ENCODE measurements around the gene PCK1.

Gene PCK1

DNA sequence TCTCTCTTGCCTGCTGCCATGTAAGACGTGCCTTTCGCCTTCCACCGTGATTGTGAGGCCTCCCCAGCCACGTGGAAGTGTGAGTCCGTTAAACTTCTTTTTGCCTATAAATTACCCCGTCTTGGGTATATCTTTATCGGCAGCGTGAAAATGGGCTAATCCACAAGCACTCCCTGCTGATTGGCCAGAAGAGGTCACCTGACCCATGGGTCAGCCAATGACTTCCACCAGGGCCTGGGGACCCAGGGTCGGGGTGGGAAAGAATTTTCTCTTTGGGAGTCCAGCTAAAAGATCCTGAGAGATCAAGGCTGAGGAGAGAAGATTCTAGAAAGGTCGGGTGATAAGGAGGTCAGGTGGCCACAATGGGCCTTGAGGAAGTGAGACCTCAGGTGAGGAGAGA, 42.2 kb downstream of the PCK1 start:
- DNase-seq (ENCODE audit: low read depth in 3 of 3) = no peak

DNA sequence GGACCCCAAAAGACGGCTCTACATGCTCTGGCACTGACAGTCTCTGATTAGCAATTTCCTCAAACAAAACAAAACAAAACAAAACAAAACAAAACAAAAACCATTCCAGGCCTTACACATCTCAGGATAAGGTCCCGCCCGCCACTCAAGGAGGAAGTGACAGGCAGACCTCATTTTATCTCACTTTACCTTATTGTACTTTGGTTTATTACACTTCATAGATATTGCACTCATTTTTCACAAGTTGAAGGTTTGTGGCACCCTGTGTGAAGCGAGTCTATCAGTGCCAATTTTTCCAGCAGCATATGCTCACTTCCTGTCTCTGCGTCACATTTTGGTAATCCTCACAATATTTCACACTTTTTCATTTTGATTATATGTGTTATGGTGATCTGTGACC, 44.1 kb downstream of the PCK1 start:
- no peak for DNase-seq (ENCODE audit: low read depth in 3 of 3)

DNA sequence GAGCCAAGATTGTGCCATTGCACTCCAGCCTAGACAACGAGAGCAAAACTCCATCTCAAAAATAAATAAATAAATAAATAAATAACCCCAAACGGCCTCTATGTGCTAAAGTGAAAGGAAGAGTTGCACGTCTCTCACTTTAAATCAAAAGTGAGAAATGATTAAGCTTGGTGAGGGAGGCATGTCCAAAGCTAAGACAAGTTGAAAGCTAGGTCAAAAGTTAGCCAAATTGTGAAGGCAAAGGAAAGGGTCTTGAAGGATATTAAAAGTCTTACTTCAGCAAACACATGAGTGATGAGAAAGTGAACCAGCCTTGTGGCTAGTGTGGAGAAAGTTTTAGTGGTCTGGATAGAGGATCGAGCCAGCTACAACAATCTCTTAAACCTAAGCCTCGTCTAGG, 45.0 kb downstream of the PCK1 start:
- no peak for DNase-seq (ENCODE audit: low read depth in 3 of 3)

DNA sequence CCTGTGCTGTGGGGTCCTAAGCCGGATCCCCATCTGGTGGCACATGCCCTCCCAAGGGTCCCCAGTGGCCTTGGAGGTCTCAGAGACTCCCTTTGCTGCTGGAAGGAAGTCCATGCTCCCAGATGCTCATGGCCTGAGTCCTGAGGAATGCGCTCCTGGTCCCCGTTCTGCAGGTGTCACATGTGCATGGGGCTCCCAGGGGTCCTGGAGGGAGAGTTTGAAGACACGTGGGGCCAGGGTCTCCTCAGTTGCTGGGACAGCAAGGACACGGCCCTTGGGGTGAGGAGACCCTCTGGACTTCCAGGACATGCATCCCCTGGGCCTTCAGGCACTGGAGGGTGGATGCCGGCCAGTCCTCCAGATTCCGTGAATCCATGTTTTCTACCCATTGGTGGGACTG, 47.6 kb downstream of the PCK1 start:
- DNase-seq (ENCODE audit: low read depth in 3 of 3) = no peak

DNA sequence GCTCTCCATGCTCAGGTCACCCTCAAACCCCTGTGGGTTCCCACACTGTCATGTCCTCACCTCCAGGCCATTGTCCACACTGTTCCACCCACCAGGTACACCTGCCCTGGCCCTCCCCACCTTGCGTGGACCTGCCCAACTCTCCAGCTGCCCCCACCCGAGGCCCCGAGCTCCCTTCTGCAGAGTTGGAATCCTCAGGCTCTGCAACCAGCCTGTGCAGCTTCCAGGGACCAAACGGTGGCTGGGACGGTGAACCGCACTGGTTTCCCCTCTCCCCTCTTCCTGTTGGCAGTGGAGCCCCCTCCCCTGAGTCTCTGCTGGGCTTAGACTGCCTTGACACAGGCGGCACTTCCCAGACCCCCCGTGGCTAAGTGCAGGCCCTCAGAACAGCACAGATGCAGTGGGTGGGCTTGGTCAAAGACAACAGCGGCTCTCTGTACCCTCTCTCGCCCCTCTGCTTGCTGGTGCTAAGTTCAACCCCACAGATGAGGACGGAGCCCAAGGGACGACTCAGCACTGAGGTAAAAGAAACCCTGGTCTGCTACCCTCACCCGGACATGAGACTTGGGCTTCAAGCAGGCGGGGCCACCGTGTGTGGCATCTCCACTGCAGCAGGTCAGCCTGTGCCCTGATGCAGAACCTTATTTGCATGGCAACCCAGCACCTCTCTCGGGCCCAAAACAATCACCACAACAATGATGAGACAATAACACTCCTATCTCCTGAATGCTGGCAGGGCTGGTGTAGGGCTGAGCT, 48.4 kb downstream of the PCK1 start:
- no peak for DNase-seq (ENCODE audit: low read depth in 3 of 3)

DNA sequence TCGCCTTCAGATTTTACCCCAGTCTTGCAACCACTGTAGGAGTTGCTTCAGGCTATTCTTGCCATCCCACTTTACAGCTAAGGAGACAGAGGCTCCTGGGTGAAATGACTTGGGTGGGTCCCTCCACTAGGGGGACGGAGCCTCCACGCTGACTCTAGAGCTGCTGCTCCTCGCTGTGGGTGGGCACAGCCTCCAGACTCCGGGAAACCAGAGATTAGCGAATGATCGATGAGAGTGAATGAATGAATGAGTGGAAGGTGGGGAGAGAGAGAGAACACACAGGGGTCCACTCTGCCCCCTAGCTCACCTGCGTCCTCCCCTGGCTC, 48.9 kb downstream of the PCK1 start:
- DNase-seq (ENCODE audit: low read depth in 3 of 3) = no peak

DNA sequence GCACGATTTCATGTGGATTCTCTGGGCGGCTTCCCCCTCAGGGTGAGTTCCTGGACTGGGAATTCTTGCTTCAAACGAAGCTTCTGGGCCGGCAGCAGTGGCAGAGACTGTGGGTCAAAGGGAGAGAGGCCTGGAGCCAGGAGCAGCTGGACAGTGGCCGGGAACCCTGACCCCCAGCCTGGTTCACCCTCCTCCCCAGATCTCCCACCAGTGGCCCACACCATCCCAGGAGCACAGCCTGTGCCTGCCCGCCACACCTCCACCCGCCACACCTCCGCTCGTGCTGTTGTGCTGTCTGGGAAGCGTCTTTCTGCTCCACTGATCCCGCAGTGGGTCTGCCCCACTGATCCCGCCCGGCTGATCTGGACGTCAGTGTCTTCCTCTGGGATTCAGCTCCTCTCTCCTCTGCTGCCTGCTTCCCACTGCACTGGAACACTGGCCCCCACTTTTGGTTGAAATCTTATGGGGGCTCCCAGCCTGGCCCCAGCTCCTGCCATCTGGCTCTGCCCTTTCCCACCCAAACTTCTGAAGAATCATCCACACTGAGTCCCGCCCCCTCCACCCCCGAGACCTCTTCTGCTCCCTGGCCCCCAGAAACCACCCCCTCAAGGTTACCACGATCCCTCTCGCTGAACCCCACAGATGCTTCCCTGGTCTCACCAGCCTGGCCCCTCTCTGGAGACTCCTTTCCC, 49.5 kb downstream of the PCK1 start:
- no peak for DNase-seq (ENCODE audit: low read depth in 3 of 3)

DNA sequence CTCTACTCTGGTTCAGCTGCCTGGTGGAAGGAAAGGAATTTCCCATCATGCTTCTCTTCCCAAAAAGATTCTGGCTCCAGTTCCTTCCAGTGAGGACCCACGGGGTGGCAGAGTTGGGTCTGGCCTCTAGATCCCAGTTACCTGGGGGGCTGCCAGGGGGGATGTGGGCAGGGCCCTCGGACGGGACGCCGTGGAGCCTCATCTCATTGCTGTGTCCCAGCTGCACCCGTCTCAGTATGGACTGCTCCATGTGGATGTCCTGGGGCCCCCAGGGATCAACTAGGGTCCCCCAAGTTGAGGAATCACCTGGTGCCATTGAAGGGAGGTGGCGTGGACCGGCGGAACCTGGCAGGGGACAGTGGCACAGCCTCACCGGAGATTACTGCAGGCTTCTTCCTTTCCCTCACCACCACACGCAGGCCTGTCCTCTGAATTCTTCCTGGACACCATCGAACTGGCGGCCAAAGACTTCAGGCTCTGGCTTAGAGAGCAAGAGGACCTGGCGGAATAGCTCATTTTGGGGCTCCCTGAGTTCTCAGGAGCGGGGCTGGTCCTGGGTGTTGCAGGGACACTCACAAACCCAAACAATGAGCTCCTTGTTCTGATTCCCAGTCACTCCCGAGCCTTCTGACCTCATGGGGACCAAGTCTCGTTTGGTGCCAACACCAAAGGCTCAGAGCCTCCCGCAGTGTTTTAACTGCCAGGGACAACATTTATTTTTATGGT, 50.8 kb downstream of the PCK1 start:
- no peak for DNase-seq (ENCODE audit: low read depth in 3 of 3)

DNA sequence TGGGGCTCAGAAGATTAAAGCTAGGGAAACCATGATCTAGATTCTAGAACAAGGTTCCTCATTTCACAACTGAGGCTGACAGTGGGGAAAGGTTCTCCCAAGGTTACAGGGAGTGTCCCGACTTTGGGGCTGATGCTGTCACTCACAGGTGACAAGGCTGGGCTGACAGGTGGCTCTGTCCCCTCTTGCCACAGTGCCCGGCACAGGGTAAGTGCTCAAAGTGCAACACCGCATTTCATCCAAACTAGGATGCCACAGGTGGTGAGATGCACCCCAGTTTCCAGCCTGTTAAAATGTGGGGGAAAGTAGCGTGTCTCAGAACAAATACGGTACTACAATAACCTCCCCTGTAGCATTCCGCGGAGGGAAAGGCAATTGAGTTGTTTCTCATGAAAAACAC, 51.5 kb downstream of the PCK1 start:
- no peak for DNase-seq (ENCODE audit: low read depth in 3 of 3)

DNA sequence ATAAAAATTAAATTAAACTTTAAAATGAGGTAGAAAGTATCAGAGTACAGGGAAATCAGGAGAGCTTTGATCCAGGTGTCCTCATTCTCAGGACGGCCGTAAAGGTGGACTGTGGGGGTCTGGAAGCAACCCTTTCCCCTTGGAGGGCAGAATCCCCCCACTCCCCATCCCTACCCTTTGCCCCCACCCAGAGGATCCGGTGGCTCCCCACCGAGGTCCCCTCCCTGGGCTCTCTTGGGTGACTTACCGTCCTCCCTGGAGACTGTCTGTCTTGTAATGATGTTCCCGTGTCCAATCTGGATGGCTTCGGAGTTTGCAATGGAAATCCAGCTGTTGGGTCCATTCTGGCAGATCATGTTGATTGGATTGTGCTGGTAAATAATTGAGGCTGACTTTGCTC, 52.0 kb downstream of the PCK1 start:
- DNase-seq (ENCODE audit: low read depth in 3 of 3) = no peak

DNA sequence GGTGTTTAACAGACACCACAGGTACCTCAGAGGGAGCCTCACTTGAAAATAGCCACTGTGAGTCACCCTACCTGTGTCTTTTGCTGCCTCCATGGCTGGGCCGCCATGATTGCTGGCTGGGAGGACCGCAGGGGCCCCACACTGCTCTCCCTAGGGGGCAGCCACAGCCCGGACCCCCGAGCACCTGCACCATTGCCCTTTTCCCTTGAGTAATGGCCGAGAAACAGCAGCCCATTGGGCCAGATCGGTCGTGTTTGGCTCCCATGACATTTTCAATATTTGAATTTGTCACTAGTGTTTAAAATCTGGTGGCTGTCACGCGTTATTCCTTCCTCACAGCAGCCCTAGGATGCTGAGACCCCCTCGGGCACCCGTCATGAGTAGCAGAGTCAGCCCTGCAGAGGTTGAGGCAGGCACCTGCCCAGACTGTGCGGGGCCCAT, 52.6 kb downstream of the PCK1 start:
- no peak for DNase-seq (ENCODE audit: low read depth in 3 of 3)

DNA sequence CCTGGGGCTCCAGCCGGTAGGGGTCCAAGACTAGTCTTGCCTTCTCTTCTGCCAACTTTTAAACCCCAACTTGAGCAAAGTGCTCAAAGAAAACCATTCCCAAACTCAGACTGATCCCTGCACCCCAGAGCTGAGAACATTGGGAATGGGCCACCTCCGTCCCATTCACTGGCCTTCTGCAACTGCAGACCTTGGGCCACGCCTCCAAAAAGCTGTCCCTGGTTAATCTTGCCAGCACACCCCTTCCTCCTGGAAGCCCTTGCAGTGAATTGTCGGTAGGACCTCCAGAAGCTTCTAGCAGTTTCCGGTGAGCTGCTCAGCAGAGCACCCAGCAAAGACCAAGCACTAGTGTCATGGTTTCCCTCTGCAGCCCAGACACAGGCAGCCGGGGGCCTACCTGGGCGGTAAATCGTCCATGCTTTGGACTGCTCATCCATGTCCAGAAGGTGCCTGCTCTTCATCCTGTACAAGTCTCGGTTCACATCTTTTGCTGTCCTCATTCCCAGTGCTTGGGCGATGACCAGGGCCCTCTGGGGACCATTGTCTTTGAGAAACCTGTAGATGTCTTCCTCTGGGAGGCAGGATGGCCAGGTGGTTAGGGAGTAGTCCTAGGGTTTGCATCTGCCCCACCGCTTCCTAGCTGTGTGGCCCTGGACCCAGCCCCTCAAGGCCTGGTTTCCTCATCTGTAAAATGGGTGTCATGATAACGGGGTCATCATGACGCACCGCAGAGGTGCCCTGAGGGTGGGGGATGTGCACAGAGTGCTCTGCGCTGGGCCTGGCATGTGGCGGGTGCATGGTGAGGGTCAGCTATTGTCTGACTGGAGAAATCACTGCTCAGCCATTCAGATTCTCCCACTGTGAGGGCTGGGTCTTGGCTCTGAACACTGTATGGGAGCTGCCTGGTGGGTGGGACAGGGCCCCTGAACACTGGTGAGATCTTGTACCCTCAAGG, 53.9 kb downstream of the PCK1 start:
- DNase-seq (ENCODE audit: low read depth in 3 of 3) = no peak

DNA sequence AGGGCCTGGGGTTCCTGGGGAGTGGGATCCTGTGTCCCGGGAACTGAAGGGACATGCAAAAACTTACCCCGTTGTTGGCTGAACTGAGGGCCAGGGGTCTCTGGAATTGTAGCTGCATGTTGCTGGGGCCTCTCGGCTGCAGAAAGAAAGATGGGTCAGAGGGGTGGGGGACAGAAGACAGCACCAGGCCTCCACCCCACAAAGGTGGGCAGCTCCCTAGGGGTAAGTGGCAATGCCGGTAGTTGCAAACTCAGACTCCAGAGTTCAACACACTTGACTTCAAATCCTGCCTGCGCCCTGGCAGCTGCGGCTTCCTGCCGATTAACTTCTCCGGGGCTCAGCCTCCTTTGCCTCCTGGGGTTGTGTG, 54.5 kb downstream of the PCK1 start:
- no peak for DNase-seq (ENCODE audit: low read depth in 3 of 3)

DNA sequence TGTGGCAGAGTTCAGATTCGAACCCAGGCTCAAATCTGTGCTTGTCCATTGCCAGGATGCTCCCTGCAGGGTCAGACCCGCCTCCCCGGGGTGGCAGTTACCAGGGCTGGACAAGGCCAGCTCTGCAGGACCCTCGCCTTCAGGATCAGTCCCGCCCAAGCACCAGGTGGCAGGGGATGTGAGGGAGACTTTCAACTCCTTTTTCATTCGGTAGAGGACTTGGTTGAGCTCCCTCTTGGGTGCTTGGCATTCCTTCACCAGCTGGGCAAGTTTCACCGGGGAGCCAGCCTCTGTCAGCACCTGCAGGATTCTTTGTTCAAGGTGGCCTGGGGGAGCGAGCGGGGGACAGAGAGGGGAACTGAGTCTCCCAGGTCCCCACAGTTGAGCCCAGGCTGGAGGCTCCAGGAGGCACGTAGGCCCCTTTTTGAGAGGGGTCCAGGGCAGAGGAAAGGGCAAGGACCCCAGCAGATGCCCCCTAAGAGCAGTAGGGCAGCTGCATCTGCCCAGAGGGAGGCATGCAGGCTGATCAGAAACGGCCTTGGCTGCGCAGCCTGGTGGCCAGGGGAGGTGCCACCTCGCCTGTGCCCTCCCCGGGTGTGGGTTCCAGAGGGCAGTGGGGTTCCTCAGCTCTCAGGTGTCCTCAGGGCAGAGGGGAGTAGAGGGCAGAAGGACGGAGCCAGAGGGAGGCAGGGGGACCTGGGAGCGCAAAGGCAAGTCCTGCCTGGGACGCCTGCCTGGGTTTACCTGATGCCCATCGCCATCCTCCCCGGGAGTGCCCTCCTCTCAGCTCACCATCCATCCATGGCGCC, 55.4 kb downstream of the PCK1 start:
- DNase-seq (ENCODE audit: low read depth in 3 of 3) = no peak

DNA sequence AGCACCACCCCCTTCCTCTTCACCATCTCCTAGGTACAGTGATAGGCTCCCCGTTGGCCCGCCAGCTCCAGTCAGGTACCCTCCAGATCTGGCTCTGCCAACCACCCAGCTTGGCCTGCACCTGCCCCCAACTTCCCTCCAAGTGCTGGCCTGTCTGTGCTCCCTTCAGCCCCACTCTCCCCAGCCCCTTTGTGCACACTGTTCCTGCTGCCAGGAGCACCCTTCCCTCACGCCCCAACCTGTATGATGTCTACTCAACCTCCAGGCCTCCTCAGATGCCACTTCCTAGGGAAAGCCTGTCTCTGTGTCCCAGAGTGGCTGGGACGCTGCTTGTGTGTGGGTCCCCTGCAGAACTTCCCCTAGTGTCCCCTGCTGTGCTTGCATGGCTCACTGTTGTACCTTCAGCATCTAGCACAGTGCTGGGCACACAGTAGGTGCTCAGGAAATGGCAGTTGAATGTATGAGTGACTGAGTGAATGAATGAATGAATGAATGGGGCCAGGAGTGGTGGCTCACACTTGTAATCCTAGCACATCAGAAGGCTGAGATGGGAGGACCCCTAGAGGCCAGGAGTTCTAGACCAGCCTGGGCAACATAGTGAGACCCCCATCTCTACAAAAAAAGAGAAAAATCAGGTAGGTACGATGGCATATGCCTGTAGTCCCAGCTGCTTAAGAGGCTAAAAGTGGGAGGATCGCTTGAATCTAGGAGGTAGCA, 56.3 kb downstream of the PCK1 start:
- no peak for DNase-seq (ENCODE audit: low read depth in 3 of 3)
